GM12874 (cell line): ENCODE measurements around the gene SNX30.

Experiments used
- CTCF ChIP-seq: IDR thresholded peaks from 2 replicates; pipeline ENCODE4 v1.5.1; 2011; ENCODE audit warnings: low read depth, mild to moderate bottlenecking, control low read depth, low read length, moderate library complexity; ENCODE audit not compliant: insufficient read depth

The SNX30 gene

GRCh38 chr9:112719241-112719691 lies 31.3 kb upstream of the SNX30 start:
- TF ChIP-seq CTCF = no peak

GRCh38 chr9:112719696-112720095 lies 30.9 kb upstream of the SNX30 start:
- TF ChIP-seq CTCF = no peak

DNA sequence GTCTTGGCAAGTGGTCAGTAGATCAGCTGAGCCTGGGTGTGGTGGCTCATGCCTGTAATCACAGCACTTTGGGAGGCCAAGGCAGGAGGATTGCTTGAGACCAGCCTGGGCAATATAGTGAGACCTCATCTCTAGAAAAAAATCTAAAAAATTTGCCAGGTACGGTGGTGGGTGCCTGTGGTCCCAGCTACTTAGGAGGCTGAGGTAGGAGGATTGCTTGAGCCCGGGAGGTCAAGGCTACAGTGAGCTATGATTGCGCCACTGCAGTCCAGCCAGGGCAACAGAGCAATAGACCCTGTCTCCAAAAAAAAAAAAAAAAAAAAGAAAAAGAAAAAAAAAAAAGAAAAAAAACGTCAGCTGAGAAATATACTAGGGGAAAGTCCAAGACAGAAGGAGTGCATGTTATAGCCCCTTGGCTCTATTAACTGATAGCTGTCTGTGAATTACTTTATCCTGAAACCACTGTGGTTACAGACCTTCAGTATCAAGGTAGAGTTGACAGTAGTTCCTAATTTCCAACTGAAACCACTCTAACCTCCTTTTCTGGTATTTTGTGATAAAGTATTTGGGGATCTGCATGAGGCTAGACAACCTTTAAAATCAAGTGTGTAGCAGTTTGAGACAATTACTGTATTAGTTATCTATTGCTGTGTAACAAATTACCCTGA lies 30.3 kb upstream of the SNX30 start:
- TF ChIP-seq CTCF = no peak

DNA sequence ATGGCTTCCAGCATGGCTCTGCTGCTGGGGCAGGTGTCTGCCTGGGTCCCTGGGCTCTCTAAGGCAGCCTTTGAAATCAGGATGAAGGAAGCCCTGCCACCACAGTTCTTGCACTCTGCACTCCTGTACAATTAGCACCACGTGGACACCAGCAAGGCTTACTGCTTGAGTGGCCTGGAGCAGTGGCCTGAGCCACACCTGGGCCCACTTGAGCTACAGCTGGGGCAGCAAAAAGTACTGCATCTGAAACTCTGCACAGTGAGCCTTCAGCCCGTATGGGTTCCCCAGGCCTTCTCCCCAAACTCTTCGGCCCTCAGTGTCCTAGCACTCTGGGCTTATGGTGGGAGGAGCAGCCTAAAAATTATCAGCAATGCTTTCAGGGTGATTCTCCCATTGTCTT lies 24.6 kb upstream of the SNX30 start:
- no peak for TF ChIP-seq CTCF

DNA sequence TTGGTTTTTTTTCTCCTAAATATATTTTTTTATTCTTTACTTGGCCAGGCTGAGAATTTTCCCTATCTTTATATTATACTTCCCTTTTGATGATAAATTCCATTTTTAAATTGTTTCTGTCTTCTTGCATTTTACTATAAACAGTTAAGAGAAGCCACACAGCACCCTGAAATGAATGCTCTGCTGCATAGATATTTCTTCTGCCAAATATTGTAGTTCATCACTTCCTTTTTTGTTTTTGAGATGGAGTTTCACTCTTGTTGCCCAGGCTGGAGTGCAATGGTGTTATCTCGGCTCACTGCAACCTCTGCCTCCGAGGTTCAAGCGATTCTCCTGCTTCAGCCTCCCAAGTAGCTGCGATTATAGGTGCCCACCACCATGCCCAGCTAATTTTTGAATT lies 24.1 kb upstream of the SNX30 start:
- TF ChIP-seq CTCF = no peak

DNA sequence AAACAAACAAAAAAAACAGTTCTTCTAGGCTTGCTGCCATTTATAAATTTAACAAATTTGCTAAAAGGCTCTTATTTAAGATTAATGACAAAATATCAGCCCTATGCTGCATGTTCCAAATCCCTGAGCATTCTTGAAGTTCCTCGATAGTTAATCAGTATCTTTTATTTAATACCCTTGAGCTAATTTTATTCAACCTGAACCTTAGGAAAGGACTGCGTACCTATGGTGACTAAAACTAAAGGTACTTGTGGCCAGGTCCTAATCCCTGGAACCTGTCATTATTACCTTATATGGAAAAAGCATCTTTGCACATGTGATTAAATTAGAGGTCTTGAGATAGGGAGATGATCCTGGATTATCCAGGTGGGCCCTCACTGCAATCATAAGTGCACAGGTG lies 22.2 kb upstream of the SNX30 start:
- no peak for TF ChIP-seq CTCF

- TF ChIP-seq CTCF = no peak
Measured at GRCh38 chr9:112731971-112732370, 18.6 kb upstream of the SNX30 start.

- TF ChIP-seq CTCF = no peak
Measured at GRCh38 chr9:112734892-112735291, 15.7 kb upstream of the SNX30 start.
